Activated naive CD4-positive, alpha-beta T cell treated with Interleukin-2 at 50 U/mL for 16 hours (primary cell): ENCODE data around the gene CNOT6L.
"Not testable (repeated sequence)": the region's sequence is repeated elsewhere in the genome, so short reads cannot be mapped to it uniquely, and the experiment has no call there.

Experiments
- DNase-seq: peaks from one replicate; pipeline ENCODE4 v3.0.0-alpha.2; 2020

The CNOT6L gene

DNA sequence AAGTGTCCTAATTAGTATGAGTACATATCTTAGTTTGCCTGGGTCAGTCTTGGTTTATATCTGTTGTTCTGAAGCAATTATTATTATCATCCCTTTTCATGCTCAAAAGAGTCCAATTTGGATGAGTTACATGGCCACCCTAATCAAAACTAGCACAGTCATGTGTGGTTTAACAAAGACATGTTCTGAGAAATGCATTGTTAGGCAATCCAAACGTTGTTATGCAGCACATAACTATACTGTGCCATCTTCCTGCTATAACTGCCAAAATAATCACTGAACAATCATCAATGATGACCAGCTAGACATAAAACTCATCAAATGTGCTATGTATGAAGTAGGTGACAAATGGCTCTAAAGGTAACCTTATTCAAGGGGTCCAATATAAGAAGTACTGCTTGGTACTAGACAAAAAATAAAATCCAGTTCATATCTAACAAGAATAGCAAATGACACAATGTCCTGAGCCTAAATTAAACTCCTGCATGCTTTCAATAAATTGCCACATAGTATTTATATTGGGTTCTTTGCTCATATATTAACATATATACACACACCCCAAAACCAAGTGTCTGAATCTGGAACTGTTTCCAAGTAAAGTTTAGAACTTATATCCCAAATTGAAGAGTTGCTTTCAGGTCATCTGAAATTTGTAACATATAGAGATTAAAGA lies 41.9 kb downstream of the CNOT6L start:
- no peak for DNase-seq

DNA sequence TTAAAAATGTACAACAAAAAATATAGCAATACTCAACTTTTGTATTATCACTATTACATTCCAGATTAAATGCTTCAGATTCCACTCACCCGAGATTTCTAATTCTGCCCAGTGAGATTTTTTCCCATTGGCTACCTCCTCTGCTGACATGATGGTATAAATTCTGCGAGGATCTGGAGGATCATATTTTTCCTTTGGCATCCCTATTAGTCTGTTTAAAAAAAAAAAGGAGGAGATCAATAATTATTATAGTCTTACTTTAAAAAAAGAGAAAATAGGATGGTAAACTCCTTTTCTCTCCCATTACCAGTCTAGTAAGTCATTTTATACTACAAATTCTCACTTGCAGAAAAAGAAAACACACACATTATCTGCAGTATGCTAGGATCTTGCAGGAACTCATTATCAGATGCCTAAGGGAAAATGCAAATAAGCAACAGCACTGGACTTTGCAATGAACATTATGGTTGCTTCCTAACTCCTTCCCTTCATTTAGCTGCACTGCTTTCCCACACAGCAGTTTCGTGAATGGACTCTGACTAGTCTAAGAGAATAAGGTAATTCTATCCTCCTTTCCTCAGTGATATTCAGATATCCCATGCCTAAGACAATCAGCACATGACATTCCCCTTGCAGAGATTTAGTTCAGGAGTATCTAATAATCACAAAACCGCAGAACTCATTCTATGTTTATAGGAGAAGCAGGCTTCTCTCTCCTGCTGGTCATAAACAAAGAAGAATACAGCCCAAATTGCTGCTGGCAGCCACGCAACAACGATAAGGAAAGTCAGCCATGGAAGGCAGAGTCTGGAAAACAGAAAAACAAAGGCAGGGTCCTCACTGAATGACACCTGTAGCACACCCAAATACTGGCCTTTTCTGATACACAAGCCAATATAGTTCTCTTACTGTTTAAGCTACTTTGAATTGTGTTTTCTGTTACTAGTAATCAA lies 42.7 kb downstream of the CNOT6L start:
- DNase-seq: no peak

DNA sequence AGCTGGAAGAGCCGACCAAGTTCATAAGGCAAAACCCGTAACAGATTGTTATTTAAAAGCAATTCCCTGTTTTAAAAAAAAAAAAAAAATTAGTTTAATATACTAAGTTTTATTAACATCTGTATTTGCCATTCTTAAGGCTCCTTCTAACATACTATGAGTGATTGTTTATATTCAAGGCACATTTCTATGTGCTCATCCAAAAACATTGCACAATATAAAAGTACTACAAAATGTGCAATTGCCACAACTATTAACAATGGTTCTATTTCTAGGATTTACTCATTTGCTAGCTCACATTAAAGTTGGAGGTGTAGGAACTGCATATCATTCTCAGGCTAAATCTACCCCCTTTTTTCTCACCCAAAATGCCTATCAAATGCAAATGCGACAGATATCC lies 46.1 kb downstream of the CNOT6L start:
- DNase-seq: no peak

DNA sequence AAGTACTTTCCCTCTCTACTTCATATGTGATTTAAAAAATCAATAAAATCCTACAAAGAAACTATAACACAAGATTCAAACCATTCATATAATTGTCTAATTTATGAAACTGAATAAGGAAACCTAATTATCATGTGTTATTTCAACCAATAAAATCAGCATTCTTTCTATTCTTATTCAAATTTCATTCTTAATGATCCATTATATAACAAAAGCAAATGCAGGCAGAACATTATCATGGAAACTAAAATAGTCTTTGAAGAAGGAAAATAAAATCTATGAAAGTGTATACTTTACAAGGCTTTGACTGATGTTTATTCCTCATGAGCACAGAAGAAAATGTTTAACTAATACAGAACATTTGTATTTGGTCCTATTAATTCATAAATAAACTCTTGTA lies 47.6 kb downstream of the CNOT6L start:
- DNase-seq: no peak

DNA sequence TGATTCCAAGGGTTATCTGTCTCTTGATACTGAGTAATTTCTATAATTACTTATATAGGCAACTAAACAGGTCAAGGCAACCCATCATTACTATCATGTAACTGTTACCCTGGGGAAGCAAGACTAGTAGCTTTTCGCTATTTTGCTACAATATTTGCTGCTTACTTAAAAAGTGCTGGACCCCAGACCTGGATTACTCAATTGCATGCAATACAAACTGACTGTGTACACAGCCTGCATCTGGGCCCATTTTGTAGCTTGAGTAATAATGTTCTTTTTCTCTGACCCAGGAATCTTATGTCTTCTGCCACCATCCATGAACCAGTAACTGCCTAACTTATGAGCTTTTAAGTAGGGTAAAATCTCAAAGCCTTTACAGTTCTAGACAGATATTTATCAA lies 53.4 kb downstream of the CNOT6L start:
- DNase-seq: no peak

DNA sequence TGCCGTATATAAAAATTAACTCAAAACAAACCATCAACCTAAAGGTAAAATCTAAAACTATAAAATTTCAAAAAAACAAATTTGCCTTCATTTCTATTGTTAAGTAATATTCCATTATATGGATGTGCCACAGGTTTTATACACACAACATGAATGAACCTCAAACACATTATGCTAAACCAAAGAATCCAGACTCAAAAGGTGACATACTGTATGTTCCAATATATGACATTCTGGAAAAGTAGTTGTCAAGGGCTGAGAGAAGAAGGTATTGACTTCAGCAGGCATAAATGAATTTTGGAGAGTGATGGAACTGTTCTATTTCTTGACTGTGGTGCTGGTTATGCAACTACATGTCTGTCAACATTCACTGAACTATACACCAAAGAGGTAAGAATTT lies 56.6 kb downstream of the CNOT6L start:
- no peak for DNase-seq

DNA sequence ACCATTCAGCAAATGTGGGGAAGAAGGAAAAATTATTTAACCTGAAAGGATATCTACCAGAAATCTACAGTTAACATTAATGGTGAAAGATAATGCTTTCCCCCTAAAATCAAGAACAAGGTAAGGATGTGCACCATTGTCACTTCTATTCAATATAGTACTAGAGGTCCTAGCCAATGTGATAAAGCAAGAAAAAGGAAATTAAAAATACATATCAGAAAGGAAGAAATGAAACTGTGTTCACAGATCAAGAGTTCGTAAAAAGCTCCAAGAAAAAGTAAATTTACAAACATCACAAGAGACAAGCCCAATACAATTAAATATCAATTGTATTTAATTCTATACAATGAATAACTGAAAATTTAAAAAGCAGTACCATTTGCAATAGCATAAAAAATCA lies 57.6 kb downstream of the CNOT6L start:
- no peak for DNase-seq

DNA sequence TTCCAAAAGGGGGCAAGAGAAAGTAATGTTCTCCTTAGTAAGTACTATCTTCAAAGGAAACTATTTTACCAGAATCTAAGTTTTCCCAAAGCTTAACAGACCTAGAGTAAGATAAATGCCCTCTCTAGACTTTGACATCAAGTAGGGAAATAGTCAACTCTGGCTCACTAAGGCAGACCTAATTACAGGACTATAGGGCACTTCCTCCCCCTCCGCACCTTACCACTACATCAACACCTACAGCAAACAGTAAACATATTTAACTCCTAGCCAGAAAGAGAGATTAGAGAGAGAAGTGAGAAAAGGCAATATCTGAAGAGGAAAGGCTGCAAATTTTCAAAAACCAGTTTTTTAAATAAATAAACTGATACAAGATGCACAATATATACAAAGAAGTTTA lies 60.4 kb downstream of the CNOT6L start:
- no peak for DNase-seq

DNA sequence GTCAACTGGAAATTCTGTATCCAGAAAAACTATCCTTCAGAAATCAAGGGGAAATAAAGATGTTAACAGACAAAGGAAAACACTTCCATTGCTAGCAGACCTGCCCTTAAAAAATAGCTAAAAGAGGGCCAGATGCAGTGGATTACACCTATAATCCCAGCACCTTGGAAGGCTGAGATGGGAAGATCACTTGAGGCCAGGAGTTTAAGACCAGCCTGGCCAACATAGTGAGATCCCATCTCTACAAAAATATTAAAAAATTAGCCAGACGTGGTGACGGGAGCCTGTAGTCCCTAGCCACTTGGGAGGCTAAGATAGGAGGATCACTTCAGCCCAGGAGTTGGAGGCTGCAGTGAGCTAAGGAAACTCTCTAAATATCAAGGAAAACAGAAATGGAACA lies 67.4 kb downstream of the CNOT6L start:
- DNase-seq: no peak

DNA sequence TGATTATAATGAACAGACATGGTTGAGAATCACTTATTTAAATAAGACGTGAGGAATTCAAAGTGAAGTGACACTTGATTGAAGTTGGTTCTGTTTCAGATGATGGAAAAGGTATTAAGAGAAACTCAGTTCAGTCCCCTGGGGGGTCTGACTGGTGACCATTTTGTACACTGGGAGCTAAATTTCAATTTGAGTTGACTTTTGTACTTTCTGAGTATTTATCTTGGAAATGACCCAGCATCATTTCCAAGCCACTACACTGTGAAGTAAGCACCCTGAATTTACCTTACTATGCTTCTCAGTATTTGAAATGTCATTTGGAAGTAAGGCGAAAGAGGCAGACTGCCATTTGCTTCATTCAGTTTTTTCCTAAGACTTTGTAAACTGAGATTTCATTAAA lies 73.4 kb downstream of the CNOT6L start:
- DNase-seq: no peak

DNA sequence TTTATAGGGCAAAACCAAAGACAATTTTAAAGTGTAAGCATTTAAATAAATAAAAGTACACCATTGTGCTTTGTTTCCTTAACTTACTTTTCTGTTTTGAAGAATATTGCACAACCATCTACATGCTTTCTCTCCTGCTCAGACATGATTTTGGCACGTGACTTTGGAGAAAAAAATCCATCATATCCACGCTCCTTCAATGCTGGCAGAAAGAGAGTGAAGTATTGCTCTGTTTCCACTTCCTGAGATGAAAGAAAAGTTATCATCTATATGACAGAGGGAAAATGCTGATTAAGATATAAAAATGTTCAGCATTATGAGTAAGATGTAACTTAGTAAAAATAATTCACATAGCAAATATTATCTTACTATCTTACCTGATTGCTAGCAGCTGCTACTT lies 77.1 kb downstream of the CNOT6L start:
- no peak for DNase-seq

DNA sequence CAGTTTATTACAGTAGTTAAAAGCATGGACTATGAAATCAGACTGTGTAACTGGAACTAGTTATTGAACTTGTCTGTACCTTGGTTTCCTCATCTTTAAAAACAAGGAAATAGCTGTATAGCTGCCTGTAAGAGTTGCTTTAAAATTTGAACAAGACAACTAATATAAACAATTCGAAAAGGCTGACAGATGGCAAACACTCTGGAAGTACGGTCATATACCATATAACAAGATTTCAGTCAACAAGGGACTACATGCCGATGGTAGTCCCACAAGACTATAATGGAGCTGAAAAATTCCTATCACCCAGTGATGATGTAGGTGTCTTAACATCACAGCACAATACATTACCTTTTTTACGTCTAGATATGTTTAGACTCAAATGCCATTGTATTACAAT lies 78.7 kb downstream of the CNOT6L start:
- no peak for DNase-seq

DNA sequence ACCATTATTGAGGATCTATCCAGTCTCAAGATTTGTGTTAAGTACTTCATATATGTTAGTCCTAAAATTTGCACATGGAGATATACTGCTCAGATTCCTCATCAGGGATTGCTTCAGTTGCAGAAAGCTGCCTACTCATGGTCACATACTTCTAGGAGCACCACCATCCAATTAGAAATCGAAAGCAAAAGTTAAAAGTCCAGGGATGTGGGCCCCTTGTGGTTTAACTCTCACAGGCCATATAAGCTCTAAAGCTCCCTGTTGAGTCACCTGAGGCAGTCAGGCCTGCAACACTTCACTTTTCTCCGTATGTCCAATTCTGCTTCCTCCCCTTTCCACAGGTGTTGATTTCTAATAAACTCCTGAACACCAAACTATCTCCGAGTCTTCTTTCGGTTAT lies 84.2 kb downstream of the CNOT6L start:
- peak; percentile 29 for DNase-seq

DNA sequence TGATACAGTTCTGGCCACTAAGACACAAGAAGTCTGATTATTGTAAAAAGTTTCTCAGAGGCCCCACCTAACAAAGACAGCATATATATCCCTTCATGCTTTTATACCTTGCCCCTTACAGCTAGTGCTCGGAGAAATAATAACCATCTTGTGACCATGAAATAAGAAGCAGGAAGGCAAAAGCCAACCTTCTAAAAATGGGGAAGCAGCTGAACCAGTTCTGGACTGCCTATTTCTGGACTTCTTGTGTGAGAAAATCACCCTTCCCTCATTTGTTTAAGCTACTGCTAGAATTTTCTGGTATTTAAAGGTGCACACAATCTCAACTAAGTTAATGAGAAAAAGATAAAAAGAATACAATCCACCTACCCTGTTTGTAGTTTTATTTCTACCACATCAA lies 87.5 kb downstream of the CNOT6L start:
- DNase-seq: no peak

DNA sequence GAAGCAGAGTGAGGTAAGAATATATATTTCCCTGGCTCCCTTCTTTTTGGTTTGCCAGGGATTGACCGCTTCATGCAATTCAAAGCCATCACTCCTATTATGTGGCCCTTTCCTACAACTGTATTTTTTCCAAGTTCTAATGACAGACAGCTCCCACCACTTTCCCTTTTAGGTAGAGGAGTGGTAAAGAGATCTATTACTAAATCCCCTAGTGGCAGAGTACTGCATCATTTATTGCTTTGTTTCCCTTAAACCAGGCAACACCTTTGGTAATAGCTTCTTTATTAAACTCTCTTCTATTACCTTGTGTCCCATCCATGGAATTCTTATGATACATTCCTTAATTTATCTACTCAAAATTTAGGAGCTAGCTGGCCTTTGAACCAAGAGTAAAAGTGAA lies 90.7 kb downstream of the CNOT6L start:
- DNase-seq: no peak

DNA sequence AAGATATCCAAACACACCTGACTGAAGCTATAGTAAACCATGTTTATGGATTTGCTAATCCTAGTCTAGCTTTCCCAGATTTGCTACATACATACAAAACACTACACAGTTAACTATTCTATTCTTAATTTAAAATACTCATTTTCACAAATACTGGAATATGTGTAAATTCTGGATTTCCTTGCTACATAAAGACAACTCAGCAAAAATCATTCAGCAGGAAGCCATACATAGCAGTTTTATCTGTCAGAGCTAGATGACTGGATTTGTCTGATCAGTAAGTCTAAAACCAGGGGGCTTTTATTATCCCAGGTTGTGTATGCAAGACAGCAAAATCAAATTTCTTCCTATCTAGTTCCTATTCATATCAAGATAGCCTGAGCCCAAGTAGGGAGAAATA lies 98.1 kb downstream of the CNOT6L start:
- DNase-seq: no peak

DNA sequence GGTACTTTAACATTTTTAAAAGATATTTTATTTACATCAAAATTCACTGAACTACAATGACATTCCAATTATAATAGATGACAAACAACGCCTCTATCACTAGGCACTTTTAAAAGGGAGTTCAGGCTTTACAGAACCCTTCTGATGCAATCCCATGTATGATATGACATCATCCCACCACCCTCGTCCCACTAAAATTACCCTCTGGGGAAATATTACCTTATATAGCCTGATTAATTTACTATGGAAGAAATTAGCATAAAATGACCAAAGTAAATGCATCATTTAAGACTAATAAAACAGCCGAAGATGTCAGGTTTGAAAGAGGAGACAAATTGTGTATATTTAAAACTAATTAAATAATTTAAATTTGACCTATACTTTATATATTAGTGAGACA lies 100.7 kb downstream of the CNOT6L start:
- DNase-seq: not testable (repeated sequence)

DNA sequence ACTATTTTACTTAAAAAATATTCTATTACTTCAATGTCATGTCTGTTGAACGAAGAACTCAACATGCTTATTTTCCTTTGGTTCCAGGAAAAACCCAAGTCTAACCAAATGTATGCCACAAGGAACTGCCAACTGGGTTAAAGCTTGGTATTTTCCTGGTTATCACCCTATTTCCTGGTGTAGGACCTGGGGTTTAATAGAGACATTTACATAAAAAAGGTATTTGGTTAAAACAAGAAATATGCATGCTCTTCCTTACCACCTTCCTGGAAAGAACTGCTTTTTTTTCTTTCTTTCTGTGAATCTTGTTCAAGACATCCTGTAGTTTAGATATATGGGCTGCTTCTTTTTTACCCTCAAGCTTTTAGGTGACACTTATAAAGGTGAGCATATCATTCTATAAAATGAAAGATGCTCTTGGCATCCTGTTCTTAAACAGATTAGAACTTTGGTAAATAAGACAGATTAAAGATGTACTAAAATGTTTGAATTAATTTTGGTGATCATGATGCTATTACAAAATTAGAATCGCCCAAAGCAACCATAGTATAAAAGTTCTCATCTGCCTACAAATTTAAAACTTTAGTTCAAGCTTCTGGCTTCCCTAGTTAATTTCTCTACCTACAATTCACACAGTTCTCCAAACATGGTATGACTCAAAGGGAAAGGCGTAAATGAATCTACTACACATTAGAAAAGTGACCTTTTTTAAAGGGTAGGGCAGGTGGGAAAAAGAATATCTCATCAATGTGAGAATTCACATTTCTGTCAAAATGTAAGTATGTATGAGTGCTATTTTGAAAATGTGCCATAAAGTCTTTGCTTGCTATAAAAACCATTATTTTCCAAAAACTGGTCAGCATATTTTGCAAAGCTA lies 103.5 kb downstream of the CNOT6L start:
- DNase-seq: no peak

DNA sequence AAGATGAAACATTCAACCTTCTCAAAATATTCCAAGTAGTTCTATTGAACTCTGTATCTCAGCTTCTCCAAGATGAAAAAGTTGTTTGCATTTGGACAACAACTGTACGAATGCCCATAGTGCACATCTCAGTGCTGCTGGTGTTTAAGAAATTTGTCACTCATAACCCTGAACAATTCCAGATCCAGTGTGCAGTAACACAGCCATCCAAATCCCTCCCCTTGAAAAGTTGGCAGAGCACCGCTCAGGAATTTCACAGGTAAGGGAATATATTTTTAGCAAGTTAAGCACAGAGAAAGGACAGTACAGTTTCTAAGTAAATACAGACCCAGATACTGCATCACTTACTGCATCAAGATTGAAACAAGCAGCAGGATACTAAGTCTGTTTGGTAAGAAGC lies 104.7 kb downstream of the CNOT6L start:
- no peak for DNase-seq

DNA sequence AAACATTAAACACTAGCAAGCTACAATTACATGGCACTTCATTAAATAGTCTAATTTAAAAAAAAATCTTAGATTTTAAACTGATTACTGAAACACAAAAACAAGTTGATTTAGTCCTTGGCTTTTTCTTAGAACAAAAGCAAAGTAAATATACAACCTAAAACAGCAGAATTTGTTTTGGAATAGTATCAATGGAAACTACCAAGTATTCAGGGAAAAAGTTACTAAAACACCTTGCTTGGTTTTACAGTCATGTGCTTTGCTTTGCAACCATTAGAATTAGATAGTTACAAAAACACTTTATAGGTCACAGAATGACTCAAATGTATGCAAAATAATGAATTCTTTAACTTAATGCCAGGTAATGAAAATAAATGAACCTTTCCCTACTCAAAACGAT lies 105.3 kb downstream of the CNOT6L start:
- DNase-seq: no peak

DNA sequence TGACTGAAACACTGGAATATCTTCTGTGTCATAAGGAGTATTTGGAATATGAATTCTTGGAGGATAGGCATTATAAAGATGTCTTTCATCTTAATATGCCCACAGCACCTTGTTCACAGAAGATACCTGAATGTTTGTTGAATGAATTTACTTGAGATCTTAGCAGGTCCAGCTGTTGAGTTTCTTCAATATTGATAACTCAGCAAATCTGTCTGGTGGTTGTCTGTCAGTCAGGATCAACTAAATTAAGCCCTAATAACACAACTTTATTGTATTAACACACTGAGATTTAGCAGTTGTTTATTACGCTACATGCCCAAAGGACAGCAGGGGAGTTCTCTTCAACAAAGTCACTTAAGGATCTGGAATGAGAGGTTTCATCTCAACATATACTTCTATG lies 106.5 kb downstream of the CNOT6L start:
- no peak for DNase-seq

DNA sequence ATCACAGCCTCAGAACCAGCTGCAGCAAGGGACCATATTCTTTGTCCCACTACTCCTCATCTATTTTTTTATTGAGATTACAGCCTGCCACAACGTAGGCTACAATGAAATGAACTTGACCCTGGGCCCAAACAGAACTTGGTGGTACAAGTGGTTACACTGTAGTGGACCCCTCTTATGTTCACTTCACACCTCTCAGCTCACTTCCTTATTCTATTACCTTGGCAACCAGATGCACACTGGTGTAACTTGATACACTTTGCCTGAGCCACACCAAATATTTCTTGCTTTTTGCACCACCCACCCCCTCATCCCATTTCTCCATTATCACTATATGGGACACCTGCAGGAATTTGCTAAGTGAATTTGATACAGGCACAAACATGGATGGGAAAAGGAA lies 107.7 kb downstream of the CNOT6L start:
- no peak for DNase-seq

DNA sequence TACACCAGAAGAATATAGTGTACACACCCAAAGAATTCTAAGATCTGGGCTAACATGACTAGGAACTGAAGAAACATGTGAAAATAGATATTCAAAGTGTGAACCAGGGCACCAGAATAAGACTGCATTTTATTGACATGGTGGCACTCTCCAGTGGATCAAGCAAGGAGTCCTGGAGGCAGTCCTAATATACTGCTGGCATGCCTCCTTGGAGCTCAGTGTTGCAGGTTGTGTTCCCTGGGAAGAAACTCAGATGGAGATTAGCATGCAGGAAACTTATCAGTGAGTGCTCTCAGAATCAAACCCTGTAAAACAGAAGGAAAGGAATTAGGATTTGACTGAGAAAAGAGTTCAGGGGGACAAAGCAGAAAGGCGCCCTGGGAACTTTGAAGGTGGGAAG lies 108.5 kb downstream of the CNOT6L start:
- DNase-seq: no peak

DNA sequence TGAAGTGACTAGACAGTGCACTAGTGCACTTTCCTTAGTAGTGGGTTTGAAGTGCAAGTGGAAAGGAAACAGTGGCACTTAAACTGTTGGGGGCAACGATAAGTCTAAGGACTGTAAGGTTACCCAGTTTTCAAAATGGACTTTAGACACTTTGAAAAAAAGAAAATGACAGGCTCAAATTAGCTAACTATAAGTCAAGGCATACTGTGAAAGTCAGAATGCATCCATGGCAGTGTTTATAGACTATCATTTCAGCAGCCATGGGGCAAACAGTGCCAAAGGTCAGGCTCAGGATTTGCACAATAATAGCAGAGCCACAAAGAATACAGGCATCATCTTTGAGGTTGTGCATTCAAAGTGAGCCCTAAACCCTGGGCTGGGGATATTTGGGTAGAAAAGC lies 109.1 kb downstream of the CNOT6L start:
- no peak for DNase-seq
